Measurements from ENCODE around the gene SLAMF9.
A peak's percentile ranks its signal among the peaks of the same experiment; 100 is the strongest.

The SLAMF9 gene

GRCh38 chr1:159978107-159978398 lies 24.0 kb upstream of the SLAMF9 start:
- DNase-seq (ENCODE audit: extremely low spot score, insufficient read length, low read depth) = no peak
- no peak for FAIRE-seq

- FAIRE-seq (no peak), DNase-seq (ENCODE audit: extremely low spot score, insufficient read length, low read depth) (no peak)
These were observed 23.5 kb upstream of the SLAMF9 start for GRCh38 chr1:159977364-159978106.

GRCh38 chr1:159974350-159974965 lies 20.4 kb upstream of the SLAMF9 start:
- FAIRE-seq = no peak
- no peak for DNase-seq (ENCODE audit: extremely low spot score, insufficient read length, low read depth)

- DNase-seq (ENCODE audit: extremely low spot score, insufficient read length, low read depth) (no peak), FAIRE-seq (no peak)
These were observed 19.4 kb upstream of the SLAMF9 start for GRCh38 chr1:159973350-159973940.

- no peak for FAIRE-seq
These were observed 18.6 kb upstream of the SLAMF9 start for GRCh38 chr1:159972443-159973205.

GRCh38 chr1:159970932-159971342 lies 16.9 kb upstream of the SLAMF9 start:
- no peak for FAIRE-seq
- DNase-seq (ENCODE audit: extremely low spot score, insufficient read length, low read depth) = no peak

More at GRCh38 chr1:159972443-159973205, 18.6 kb upstream of the SLAMF9 start:
- DNase-seq (ENCODE audit: extremely low spot score, insufficient read length, low read depth) = no peak

GRCh38 chr1:159968901-159969300 lies 14.9 kb upstream of the SLAMF9 start:
- FAIRE-seq = no peak
- DNase-seq (ENCODE audit: extremely low spot score, insufficient read length, low read depth) = no peak

GRCh38 chr1:159965263-159965662 lies 11.2 kb upstream of the SLAMF9 start:
- FAIRE-seq (no peak), DNase-seq (ENCODE audit: extremely low spot score, insufficient read length, low read depth) (no peak)

GRCh38 chr1:159964144-159964543 lies 10.1 kb upstream of the SLAMF9 start:
- no peak for FAIRE-seq

GRCh38 chr1:159962176-159962575 lies 8.1 kb upstream of the SLAMF9 start:
- DNase-seq (ENCODE audit: extremely low spot score, insufficient read length, low read depth) = no peak
- FAIRE-seq = no peak

More at GRCh38 chr1:159964144-159964543, 10.1 kb upstream of the SLAMF9 start:
- no peak for DNase-seq (ENCODE audit: extremely low spot score, insufficient read length, low read depth)

- DNase-seq (ENCODE audit: extremely low spot score, insufficient read length, low read depth) (no peak), FAIRE-seq (no peak)
These were observed 7.6 kb upstream of the SLAMF9 start for GRCh38 chr1:159961636-159962035.

- FAIRE-seq = no peak
- no peak for DNase-seq (ENCODE audit: extremely low spot score, insufficient read length, low read depth)
These were observed 6.8 kb upstream of the SLAMF9 start for GRCh38 chr1:159960721-159961381.

- FAIRE-seq (no peak), DNase-seq (ENCODE audit: extremely low spot score, insufficient read length, low read depth) (no peak)
These were observed 5.4 kb upstream of the SLAMF9 start for GRCh38 chr1:159959451-159959850.

GRCh38 chr1:159958719-159959380 lies 4.8 kb upstream of the SLAMF9 start:
- DNase-seq (ENCODE audit: extremely low spot score, insufficient read length, low read depth) (no peak), FAIRE-seq (peak; percentile 51)

GRCh38 chr1:159957824-159958268 lies 3.8 kb upstream of the SLAMF9 start:
- FAIRE-seq = no peak
- no peak for DNase-seq (ENCODE audit: extremely low spot score, insufficient read length, low read depth)

- FAIRE-seq (no peak), DNase-seq (ENCODE audit: extremely low spot score, insufficient read length, low read depth) (no peak)
These were observed 1.4 kb upstream of the SLAMF9 start for GRCh38 chr1:159955456-159955855.

- FAIRE-seq (no peak), DNase-seq (ENCODE audit: extremely low spot score, insufficient read length, low read depth) (no peak)
These were observed 1.1 kb downstream of the SLAMF9 start for GRCh38 chr1:159952932-159953331.

GRCh38 chr1:159951551-159951950 lies 2.5 kb downstream of the SLAMF9 start:
- no peak for DNase-seq (ENCODE audit: extremely low spot score, insufficient read length, low read depth)

GRCh38 chr1:159951016-159951415 lies 3.0 kb downstream of the SLAMF9 start:
- DNase-seq (ENCODE audit: extremely low spot score, insufficient read length, low read depth) (no peak), FAIRE-seq (no peak)

More at GRCh38 chr1:159951551-159951950, 2.5 kb downstream of the SLAMF9 start:
- no peak for FAIRE-seq

GRCh38 chr1:159949981-159950381 lies 4.1 kb downstream of the SLAMF9 start:
- no peak for DNase-seq (ENCODE audit: extremely low spot score, insufficient read length, low read depth)

More at GRCh38 chr1:159949981-159950381, 4.1 kb downstream of the SLAMF9 start:
- FAIRE-seq = no peak

Data from GM18507 (cell line).